NCI-H2171 (cell line): ENCODE data around the gene MRPL1.

Source experiments
- DNase-seq: peaks from one replicate; lab custom pipeline; 2025; lab: John Stamatoyannopoulos, UW

MRPL1 gene

DNA sequence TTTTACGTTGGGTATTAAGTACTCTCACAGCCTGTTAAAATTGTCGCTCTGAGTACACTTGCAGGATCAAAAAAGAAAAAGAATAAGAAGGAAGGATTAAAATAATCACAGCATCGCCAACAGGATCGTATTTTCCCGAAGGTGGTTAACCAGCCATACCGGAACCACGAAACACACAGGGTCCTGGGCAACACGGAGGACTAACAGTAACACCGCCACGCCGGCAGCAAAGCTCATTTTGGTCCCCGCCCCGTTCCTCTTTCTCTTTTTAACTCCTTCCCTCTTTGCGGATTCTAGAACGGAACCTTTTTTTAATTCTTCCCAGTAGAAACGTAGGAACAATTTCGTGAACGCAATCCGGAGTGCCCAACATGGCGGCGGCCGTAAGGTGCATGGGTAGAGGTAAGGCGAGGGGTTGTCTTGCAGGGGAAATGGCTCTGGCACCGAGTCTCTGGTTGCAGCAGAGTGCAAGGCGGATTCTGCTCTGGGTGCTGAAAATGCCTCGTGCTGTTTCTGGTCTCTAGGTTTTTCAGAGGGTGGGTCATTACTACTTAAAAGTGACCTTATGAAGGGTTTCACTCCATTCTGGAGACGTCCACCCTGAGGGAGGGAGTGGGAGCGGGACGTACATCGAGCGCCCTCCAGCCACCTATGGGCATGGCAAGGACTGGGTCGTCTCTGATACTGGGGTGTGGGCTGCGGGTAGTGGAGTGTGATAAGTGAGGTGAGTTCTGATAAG is at the start of gene MRPL1:
TSS of gene MRPL1 (plus strand) at position 353 of the 739 bp plus-strand sequence. CDS start at position 372, 19 bp downstream.
- peak; percentile 85 for DNase-seq

DNA sequence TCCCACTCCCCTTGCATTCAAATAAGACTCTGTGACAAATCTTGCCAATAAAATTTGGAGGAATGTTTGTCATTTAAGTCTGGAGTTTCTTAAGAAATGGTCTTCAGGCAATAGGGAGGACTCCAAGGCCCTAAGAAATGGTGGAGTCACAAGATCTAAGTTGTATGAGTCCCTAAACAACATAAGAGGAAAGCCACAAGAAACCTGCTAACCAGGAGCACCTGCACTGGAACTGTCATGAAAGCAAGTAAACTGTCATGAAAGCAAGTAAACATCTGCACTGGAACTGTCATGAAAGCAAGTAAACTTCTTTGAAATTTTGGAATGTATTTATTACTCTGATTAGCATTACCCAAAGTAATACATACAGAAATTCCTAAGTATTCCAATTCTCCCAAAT is 47.0 kb upstream of the MRPL1 start:
- DNase-seq, result no peak

DNA sequence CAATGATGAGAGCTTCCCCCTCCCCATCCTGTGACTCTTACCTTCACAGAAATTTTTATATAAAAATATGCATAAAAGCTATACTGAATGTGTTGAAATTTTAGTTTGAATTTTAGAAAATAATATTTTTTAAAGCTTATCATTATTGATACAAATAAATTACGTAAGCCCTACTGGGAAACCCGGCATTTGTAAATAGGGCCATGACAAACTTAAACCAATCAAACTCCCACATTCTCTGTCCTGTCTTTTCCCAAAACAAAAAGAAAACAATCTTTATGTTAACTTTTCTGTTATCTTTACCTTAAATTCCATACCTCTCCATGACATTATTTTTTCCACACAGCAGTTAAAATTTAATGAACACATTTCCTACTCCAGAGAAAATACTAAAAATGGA is 46.1 kb upstream of the MRPL1 start:
- no peak for DNase-seq

DNA sequence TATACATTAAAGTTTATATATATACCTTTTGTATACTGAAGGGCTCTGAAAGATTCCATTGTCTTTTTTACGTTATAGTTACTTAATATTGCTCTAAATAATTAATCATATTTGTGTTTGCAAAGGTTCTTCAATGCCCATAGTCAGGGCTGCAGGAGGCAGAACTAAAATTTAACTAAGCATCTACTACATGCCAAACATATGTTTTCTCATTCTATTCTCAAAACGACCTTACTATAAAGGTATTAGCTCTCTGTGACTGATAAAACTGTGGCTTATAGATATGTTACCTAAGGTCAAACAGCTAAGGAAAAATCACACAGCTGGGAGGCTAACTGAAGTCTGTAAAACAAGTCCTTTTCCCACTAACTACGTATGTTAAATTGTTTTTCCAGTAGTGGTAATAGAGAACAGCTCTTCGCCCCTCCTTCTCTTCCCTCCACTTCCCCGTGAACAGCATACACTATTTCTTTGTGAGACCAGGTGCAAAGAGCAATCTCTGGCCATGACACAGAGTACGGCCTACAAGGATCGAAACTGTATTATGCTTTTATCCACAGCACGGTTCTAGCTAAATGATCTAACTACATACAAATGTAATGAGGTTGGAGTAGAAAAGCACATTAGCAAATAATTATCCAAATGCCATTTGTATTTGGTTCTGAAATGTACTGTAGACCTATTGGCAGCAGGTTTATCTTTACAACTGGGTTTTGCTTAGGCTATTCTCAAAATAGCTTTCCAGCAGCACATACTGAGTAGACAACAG is 45.1 kb upstream of the MRPL1 start:
- no peak for DNase-seq

DNA sequence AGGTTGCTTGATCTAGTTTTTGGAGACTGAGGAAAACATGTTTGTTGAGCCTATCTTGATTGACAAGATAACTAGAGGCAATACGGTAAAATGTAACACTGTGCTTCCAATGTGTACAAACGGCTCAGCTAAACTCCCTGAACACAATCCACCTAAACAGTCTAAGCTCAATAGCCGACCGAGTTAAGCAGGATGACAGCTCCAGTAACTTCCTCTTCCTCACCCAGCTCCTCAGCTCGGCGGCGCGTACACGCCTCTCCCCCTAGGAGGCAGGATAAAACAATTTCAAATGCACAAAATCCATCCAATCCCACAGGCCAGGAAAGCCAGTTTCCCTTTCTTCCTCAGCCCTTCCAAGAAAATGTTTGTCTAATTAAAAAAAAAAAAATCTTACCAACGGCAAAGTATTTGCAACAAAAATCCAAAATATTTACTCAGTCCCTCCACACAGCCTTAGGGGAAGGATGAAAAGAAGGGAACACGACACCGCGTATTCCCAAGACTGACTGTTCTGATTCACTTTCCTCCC is 44.5 kb upstream of the MRPL1 start:
- DNase-seq, result peak; percentile 26

DNA sequence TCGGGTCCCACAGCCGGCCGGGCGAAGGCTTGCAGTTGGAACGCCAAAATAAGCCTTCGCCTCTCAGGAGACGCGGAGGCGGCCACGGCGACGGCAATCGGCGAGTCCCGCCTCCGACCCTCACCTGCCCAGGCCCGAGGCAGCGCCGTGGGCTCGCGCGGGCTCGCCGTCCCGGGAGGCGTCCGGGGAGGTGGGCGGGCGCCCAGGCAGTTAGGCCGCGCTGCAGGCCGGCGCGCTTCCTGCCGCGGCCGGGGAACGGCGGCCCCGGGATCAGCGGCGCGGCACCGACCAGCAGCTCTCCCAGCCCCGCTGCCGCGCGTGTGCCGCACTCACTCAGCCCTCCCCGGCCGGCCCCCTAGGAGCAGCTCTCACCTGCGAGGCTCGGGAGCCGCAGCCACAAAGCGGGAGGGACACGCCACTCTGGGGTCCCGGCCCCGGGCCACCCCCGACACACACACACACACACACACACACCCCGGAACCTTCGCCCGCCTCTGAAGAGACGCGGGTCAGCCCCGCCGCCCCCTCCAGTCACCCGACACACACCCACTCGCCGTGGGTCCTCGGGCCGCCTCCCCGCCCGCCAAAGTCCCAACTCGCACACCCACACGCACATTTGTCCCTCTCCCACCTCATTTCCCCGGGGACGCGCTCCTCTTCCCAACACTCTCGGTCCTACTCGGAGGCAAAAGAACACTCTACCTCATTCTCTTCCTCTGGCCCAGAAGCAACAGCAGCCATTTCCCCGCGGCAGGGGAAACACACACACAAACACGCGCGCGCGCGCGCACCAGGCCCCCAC is 43.8 kb upstream of the MRPL1 start, which contains the start of gene CNOT6L:
TSS of gene CNOT6L (minus strand) at position 767 of the 802 bp plus-strand sequence. CDS start at position 707, 60 bp downstream.
- DNase-seq, result peak; percentile 23

DNA sequence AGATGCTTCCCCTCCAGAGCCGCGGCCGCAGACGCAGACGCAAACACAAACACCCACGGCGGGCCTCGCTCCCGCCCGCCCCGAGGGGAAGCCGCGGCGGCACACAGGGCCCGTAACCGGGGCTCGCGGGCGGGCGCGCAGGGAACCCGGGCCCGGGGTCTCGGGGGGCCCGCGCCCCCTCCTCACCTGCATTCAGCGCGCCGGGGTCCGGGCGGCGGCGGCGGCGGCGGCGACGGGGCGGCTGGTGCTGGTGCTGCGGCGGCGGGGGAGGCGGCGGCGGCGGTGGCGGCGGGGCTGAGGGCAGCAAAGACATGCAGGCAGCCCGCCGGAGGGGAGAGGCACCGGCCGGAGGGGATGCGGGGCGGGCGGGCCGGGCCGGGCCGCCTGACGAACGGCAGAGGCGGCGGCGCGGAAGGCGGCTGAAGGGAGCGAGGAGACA is 43.2 kb upstream of the MRPL1 start:
- no peak for DNase-seq

DNA sequence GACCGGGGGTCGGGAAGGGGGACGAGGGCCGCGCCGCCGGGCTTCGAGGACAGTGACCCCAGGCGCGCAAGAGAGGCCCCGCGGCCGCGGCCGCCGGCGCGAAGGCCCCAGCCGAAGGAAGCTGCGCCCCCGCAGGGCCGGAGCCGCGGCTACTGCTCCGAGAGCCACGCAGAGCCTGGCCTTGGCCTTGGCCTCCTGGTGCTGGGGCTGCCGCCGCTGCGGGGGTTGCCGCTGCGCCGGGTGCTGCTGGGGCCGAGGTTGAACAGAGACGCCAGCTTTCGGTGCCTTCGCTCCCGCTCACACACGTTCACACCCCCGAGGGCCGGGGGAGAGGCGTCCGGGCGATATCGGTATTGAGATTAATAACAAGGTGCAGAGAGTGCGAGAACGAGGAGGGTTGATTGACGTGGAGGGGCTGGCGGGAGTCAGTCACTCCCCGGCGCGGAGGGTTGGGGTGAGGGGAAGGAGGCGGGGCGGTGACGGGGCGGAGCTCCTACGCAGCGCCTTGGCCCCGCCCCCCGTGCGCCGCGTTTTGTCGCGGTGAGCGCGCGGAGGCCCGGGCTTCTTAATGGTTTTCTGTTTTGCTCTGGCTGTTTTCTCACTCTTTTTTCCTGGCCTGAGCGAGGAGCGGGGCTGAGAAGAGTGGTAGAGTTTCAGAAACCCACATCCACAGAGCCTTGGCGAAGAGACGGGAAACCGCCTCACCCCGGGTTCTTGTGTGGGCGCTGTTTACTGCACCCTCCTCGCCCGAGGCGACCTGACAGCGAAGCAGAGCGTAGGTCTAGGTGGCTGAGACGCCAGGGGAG is 42.6 kb upstream of the MRPL1 start:
- DNase-seq, result peak; percentile 77

DNA sequence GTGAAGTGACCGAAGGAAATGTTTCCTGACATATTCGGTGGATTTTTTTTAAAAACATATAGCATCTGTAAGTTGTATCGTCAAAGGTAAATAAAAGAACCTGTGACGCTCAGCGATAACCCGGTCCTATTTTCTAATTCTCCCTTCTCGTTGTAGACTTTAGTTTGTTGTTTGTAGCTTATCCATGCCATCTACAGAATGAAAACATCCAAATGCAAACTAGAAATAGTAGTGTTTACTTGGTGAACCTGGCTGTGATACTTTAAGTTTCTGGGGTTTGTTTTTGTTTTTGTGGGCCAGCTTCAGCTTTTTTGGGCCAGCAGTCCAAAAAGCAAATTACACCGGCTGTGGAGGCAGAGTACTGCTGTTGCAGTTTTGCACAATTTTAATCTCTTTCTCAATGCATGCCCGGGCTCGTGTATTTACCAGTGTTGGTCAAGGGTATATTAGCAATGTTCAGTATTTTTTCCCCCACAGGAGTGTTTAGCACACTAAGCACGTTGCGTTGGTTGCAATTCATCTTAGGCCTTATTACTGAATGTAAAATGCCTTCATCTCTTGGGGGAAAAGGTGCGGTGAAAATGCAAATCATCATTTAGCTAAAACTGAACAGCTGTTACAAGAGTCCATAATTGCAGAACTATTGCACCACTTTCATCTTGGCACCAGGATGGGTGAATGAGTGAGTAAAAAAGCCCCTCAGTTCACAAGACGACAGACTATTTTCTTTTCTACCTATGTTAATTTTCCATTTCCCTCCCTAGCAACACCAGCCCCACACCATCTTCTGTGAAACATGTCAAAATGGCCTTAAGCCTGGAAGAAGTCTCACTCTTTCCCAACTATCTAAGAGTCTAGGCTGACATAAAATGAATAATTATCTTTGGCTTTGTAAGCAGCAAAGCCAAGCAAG is 41.7 kb upstream of the MRPL1 start:
- DNase-seq, result no peak

DNA sequence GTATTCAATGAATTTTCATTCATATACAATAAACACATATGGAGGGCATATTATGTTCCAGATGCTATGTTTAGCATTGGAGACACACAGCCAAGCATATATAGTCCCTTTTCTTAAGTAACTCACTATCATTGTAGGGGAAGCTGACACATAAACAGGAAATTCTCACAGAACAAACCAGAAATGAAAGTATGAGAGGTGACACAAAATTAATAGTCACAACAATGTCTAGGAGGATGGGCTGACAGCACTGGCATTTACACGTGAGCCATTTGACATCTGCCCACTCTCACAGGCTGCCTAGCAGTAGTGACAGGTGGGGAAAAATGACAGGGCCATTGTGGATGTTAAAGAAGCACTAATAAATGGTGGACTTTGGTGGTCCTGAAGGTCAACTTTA is 40.9 kb upstream of the MRPL1 start:
- no peak for DNase-seq

DNA sequence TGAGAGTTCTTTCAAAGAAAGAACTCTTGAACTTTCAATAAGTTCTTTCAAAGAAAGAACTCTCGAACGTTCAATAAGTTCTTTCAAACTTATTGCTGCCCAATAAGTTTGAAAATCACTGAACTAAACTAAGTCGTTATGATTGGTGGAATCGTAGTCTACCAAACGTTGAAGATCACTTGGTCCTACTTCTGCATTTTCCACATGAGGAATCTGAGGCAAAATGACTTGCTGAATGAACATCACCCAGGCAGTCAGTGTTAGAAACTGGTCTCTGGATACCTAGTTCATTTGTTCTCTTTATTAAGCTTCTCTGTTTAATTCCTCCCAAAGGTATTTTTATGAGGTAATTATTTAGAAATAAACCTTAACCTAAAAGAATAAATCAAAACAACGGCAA is 36.4 kb upstream of the MRPL1 start:
- DNase-seq, result no peak

DNA sequence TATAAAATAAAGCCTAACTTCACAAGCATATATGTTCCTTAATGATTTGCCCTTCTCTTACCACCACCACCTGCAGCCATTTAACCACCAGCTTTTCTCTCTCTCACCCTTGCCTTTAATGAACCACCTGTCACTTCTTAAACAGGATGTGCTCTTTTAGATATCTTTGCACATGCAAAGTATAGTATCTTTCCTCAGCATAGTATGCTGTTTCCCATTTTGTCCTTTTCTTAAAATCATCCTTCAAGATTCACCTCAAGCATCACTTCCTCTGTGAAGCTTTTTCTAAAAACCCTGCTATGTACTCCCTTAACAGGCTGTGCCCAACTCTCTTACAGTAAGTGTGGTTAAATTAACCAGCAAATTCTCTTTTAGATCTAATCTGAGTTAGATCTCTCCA is 35.3 kb upstream of the MRPL1 start:
- no peak for DNase-seq

DNA sequence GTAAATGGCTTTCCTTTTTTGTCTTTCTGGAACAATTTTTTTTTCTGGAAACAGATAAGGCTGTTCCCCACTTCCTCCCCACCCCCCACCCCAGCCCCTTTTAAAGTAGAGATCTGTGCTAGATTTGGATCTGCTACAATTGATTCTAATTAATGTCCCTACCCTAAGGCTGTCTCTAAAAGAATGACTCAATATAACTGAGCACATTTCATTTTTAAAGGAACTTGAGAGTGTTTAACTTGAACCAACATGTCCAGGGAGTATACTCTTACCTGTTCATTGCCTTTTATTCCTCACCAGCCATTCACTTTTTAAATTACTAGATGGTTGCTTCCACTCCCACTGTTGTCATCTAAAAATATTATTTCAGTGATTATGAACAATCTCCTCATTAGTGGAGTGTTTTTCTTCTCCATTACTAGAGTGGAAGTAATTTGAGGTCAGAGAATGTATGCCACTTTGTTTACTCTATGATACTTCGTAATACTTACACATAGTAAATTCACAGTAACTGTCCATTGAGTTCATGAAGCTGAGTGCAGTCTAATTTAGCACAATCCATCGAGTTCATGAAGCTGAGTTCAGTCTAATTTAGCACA is 29.4 kb upstream of the MRPL1 start:
- no peak for DNase-seq

DNA sequence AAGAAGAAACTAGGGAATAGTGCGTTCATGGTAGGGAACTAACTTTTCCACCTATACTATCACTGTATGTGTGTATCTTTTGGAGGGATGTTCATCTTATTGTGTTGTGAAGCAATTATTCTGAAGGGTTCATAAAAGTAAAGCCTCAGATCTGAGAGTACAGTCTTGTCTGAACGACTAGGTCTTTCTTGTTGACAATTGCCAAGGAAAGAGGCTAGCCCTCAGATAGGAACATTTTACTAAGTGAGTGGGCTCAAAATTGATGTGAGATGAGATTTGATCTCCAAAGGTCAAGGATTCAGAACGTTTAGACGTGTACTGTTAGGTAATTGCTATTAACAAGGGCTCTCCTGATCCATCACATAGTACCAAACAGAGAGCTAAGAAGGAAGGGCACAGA is 28.2 kb upstream of the MRPL1 start:
- no peak for DNase-seq

DNA sequence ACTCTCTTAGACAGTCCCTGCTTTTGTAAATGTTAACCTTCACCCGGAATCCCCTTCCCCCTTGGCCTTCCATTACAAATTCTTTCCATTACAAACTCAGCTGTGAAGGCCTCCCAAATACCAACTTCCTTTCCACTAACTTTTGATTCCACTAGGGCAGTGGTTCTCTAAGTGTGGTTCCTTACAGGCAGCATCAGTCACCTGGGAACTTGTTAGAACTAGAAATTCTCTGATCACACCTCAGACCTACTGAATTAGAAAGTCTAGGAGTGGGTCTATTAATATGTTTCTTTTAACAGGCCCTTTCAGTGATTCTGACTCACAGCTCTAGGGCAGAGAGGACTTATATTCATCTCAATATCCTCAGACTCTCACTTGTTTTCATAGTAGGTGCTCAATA is 19.0 kb upstream of the MRPL1 start:
- no peak for DNase-seq

DNA sequence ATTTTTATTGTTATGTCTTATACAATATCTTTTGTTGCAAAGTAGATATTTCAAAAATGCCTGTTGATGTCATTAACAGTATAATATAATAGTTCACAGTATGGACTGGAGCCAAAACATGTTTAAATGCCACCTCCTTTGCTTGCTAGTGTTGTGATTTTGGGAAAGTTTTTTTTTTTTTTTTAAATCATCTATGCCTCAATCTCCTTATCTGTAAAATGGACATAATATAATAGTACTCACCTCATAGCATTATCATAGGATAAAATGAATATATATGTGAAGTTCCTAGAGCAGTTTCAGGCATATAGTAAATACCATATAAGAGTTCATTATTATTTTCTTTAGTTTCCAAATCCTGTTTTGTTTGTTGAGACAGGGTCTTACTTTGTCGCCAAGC is 18.3 kb upstream of the MRPL1 start:
- DNase-seq, result no peak

DNA sequence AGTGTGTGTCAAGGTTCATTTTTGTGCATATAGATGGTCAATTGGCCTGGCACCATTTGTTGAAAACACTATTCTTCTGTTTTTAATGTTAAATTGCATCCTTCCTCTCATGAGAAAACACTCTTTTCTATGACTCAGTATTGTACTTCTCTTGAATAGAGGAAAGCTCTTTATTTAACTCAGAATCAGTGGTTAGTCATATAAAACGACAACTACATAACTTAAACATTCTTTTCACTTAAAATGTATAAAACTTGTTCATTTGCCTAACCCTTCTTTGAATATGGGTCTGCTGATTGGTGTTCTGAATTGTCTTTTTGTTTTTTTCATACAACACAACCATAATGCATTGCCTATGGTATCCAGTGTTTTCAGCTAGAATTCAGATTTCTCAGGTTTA is 17.2 kb upstream of the MRPL1 start:
- DNase-seq, result no peak

DNA sequence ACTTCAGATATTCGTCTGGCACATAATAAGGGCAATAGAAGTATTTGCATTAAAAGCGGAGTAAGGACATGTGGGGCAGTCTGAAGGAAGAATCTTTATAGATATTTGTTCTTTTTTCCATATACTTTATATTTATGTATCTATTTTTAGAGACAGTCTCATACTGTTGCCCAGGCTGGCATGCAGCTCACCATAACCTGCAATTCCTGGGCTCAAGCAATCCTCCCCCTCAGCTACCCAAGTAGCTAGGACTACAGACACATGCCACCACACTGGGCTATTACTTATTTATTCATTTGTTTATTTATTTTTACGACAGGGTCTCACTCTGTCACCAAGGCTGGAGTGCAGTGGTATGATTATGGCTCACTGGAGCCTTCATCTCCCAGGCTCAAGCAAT is 16.7 kb upstream of the MRPL1 start:
- no peak for DNase-seq

DNA sequence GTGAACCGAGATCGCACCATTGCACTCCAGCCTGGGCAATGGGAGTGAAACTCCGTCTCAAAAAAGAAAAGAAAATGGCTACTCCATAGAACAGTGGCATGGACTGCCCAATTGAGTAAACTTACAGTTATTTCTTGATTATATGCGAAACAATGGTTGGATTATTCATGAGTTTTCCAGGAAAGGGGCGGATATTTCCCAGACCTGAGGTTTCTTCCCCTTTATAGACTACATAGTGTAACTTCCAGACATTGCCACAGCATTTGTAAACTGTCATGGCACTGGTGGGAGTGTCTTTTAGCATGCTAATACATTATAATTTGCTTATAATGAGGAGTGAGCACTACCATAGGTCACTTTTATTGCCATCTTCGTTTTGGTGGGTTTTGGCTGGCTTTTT is 14.1 kb upstream of the MRPL1 start:
- DNase-seq, result no peak
